ENCODE data around the gene ACOX3. TPM values are rescaled to one million over a fixed set of nuclear protein-coding genes. Genes with fewer than 3 reads are reported as not detected.

ACOX3 gene
- total and polyA plus RNA-seq, 5 experiments from 2014 or later, result 9.5 to 17.3 (median 14.3) TPM

DNA sequence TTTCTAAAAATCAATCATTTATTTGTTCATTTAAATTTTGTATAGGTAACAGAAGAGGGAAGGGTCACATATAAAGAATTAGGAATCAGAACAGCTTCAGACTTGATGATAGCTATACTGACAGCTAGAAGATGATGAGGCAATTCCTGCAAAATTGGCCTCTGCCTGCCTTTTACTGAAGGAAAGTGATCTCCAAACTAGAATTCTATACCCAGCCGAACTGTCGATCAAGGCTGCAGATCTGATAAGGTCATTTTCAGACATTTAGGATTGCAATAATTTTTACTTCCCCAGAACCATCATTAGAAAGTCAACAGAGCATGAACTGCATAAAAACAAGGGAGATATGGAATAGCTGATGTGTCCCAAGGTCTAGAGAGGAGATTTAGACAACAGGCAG is 104.7 kb downstream of the ACOX3 start:
- peaks cover 0 to 17% (median 2%) of the 10 kb centered on the region in 3 donors for H3K36me3 Mint-ChIP-seq
- peaks cover 0 to 8% (median 2%) of the 10 kb centered on the region in 5 donors for H3K27me3 Mint-ChIP-seq
- H3K9me3 Mint-ChIP-seq, result peaks cover 0 to 43% (median 20%) of the 10 kb centered on the region in 9 donors
- DNase-seq (no peak), ATAC-seq (no peak)
- H3K4me1 Mint-ChIP-seq, result no peaks in the 10 kb centered on the region
- no peak overlapping the region for H3K4me3 Mint-ChIP-seq
- no peak overlapping the region for H3K27ac Mint-ChIP-seq
- POLR2A ChIA-PET, result no interaction called here

DNA sequence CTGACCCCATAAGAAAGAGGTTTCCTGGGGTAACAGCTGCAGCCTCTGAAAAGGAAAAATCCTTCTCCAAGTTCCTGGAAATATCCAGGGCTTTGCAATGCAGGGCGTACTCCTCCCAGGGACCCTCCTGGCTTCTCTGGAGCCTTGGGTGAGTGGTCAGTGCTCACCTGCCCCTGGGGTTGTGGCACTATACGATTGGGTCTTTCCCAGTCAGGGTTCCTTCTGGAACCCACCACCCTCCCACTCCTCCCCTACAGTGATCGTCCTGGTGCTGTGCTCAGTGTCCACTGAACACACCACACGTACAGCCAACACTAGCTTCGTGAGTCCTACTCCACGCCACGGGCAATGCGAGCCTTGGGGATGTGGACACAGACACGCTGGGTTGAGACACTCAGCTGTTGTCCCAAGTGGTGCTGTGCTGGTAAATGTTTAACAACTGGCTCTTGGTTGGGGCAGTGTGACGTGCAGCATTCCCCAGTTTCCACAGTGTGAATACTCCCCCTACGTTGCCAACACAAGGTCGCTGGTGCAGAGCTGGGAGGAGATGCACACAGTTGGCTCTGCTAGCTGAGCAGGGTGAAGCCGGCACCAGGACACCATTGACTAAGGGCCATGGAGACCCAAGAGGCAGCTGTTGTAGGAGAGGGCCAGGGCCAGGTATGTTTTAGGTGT is 105.6 kb downstream of the ACOX3 start:
- H3K4me1 Mint-ChIP-seq, result no peaks in the 10 kb centered on the region
- peaks cover 0 to 43% (median 20%) of the 10 kb centered on the region in 9 donors for H3K9me3 Mint-ChIP-seq
- H3K27me3 Mint-ChIP-seq, result peaks cover 0 to 8% (median 0%) of the 10 kb centered on the region in 5 donors
- ATAC-seq, result no peak
- POLR2A ChIA-PET, result no interaction called here
- DNase-seq, result no peak
- H3K4me3 Mint-ChIP-seq, result no peak overlapping the region
- no peak overlapping the region for H3K27ac Mint-ChIP-seq
- peaks cover 0 to 17% (median 2%) of the 10 kb centered on the region in 3 donors for H3K36me3 Mint-ChIP-seq

DNA sequence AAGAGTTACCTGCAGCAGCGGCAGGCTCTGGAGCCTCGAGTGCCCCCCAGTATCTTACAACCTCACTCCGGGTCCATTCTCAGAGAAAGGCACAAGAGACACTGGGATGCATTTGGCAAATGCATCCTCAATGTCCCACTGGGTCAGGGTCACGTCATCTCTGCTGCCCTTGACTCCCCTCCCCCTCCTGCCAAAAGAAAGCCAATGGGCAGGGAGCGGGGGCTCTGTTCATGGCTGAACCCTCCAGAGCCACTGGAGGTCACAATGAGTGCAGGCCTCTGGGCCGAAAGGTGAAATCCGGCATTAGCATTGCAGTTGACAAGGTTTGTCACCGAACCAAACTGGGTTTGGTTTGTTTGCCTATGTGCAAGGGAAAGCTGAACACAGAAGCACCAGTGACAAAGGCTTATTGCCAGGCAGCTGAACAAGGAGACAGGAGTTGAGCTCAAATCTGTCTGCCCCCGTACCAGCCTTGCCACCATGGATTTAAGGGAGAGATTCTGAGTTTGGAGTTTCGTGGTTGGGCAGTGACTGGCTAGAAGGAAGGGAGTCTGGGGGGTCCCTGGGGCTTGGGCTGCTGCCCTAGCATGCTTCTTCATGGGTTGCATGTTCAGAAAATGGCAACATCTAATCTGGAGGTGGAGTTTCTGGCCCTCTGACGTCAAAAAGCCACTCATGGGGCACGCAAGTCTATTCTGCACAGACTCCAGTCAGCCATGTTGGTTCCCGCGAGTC is 106.6 kb downstream of the ACOX3 start:
- POLR2A ChIA-PET, result no interaction called here
- peak in 1 of 10 donors; percentile 45 for DNase-seq
- H3K4me3 Mint-ChIP-seq, result no peak overlapping the region
- ATAC-seq, result no peak
- H3K27me3 Mint-ChIP-seq, result peaks cover 0 to 3% (median 0%) of the 10 kb centered on the region in 5 donors
- peaks cover 0 to 43% (median 20%) of the 10 kb centered on the region in 9 donors for H3K9me3 Mint-ChIP-seq
- H3K4me1 Mint-ChIP-seq, result no peaks in the 10 kb centered on the region
- H3K36me3 Mint-ChIP-seq, result peaks cover 0 to 17% (median 2%) of the 10 kb centered on the region in 3 donors
- H3K27ac Mint-ChIP-seq, result no peak overlapping the region

DNA sequence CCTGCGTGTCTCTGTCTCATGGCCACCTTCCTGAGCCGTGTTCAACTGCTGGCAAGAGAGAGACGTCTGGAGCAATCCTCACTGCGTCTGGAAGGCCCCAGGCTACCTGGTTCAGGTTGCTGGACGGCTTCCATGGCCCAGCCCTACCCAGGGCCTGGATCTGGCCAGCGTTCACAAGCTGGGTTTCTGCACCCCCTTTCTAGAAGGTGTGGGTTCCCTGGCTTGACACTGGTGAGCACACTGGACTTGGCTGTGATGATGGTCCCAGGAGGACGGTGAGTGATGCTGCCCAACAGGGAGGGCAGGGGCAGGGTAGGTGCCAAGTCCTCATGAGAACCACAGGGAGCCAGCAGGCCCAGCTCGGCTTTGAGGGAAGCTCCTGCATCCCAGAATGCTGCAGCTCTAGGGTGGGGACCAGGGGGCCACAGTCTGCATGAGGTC is 107.6 kb downstream of the ACOX3 start:
- H3K9me3 Mint-ChIP-seq, result peaks cover 0 to 36% (median 14%) of the 10 kb centered on the region in 9 donors
- H3K4me1 Mint-ChIP-seq, result no peaks in the 10 kb centered on the region
- peaks cover 0 to 3% (median 0%) of the 10 kb centered on the region in 5 donors for H3K27me3 Mint-ChIP-seq
- H3K4me3 Mint-ChIP-seq, result no peak overlapping the region
- DNase-seq (peak in 1 of 10 donors; percentile 60), ATAC-seq (no peak)
- no peak overlapping the region for H3K27ac Mint-ChIP-seq
- peaks cover 0 to 13% (median 2%) of the 10 kb centered on the region in 3 donors for H3K36me3 Mint-ChIP-seq
- POLR2A ChIA-PET, result no interaction called here

DNA sequence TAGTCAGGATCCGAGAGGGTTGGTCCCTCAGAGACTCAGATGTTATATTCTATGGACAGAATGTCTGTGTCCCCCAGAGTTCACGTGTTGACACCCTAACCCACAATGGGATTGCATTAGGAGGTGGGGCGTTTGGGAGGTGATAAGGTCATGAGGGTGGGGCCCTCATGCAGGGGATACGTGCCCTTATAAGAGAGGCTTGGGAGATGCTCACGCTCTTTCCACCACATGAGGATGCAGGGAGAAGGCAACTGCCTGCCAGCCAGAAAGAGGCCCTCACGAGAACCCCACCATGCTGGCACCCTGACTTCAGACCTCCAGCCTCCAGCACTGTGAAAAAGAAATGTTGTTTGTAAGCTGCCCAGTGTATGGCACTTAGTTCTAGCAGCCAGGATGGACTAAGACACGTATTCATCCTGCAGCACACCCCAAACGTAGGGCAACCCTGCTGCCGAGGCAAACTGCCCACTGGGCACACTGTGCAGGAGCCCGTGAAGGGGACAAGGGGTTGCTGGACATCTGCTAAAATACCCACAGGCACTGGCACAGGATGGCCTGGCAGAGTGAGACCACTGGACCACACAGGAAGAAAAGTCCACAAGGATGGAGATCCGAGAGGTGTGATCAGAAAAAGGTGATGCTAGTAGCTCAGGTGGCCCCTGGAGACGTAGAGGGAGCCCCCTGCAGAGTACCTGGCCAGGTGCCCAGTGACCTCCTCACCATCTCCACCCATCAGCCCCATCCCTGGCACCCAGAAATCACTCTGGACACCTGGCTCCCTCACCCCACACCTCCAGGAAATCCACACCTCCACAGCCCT is 108.3 kb downstream of the ACOX3 start:
- ATAC-seq, result no peak
- Mint-ChIP-seq H3K4me3 (no peak overlapping the region), H3K27ac (no peak overlapping the region), H3K27me3 (peaks cover 0 to 3% (median 0%) of the 10 kb centered on the region in 5 donors), H3K36me3 (peaks cover 0 to 13% (median 2%) of the 10 kb centered on the region in 3 donors), H3K9me3 (peaks cover 0 to 34% (median 14%) of the 10 kb centered on the region in 9 donors), H3K4me1 (no peaks in the 10 kb centered on the region)
- DNase-seq, result peak in 1 of 10 donors; percentile 21
- POLR2A ChIA-PET, result no interaction called here

DNA sequence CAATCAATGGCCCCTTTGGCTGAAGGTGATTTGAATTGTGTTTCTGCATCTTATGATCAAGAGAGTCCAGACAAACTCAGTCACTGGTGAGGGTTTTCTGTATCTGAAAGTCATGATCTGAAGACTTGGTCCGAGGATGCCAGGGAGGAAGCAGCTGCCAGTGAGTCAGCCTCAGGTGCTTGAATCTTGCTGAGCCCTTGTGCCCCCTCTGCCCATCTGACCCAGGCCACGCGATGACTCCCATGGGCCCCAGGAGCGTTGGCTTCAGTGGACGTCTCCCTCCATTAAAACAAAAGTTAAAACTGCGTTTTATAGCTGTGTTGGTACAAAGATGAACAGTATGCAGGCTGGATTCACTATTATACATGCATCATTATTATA is 109.0 kb downstream of the ACOX3 start:
- Mint-ChIP-seq H3K4me3 (no peak overlapping the region), H3K27ac (no peak overlapping the region), H3K4me1 (no peaks in the 10 kb centered on the region), H3K9me3 (peaks cover 0 to 28% (median 10%) of the 10 kb centered on the region in 9 donors), H3K27me3 (peaks cover 0 to 3% (median 0%) of the 10 kb centered on the region in 5 donors), H3K36me3 (peaks cover 0 to 9% (median 1%) of the 10 kb centered on the region in 3 donors)
- POLR2A ChIA-PET, result no interaction called here
- ATAC-seq, result no peak
- peak in 1 of 10 donors; percentile 15 for DNase-seq

DNA sequence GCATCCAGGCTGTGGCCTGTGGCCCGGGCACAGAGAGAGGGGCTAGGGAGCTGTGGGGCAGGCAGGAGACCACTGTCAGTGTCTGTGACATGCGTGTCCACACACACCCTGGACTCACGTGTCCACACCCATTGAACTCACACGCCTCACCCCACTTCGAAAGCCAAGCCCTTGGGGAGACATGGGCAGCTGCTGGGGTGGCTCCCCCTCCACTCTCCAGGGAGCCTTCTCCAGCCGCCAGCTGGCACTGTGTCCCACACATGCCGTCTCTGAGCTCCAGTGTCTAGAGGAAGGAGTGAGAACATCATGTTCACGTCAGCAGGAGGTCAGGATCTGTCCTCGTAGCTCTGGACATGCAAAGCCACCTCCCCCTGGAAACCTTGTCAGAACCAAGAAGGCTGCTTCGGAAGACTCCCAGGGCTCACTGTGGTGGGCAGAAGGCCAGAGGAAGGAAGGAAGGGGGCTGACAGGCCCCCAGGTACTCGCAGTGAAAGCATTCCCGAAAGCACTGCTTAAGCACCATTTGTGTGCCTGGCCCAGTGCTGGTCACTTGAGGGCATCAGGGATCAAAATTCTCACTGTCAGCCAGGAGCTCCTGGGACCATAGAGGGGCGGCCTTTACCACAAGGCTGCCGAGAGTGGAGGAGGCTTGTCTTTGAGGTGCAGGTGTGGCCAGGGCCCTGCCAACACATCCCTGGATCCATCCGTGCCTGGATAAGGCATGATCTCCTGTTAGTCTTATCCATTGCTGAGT is 109.5 kb downstream of the ACOX3 start:
- DNase-seq (no peak), ATAC-seq (no peak)
- POLR2A ChIA-PET, result no interaction called here
- peaks cover 0 to 3% (median 0%) of the 10 kb centered on the region in 5 donors for H3K27me3 Mint-ChIP-seq
- no peaks in the 10 kb centered on the region for H3K4me1 Mint-ChIP-seq
- no peak overlapping the region for H3K4me3 Mint-ChIP-seq
- peaks cover 0 to 5% (median 0%) of the 10 kb centered on the region in 3 donors for H3K36me3 Mint-ChIP-seq
- peaks cover 0 to 22% (median 7%) of the 10 kb centered on the region in 9 donors for H3K9me3 Mint-ChIP-seq
- no peak overlapping the region for H3K27ac Mint-ChIP-seq

DNA sequence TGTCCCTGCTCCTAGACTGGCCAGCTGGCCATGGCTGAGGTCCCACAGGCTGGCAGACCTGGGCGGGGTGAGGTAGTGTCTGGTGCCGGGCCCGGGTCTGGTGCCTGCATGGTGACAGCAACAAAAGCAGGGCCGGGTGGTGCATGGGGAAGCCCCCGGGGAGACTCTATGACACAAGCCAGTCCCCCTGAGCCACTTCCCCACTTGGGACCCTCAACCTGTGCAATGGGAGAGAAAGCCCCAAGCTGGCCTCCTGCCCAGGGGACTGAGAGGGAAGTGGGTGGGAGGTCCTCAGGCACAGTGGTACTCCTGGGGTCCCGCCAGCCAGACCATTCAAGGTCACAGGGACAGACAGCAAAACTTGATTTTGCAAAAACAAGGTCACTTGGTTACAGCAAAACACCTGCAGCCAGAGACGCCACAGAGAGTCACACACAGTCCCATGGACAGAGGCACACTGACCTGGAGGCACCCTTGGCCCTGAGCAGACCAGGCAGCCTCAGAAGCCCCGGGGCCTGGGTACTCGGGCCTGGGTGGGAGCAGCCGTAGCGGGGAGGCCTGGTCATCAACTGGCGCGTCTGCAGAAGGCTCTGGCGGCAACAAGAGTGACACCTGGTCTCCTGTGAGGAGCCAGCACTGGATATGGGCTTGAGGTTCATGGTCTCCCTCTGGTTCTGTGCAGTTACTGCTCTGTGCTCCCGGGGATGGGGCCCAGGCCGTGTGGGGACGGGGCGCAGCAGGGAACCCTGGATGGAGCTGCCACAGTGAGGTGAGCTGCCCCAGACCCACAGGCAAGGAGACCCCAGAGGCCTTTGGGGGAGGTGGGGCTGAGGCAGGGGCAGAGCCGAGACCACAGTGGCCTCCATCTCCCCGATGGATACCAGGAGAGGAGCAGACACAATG is 110.4 kb downstream of the ACOX3 start:
- DNase-seq (peak in 1 of 10 donors; percentile 32), ATAC-seq (no peak)
- Mint-ChIP-seq H3K4me1 (no peaks in the 10 kb centered on the region), H3K9me3 (peaks cover 0 to 13% (median 2%) of the 10 kb centered on the region in 9 donors), H3K4me3 (no peak overlapping the region), H3K27ac (no peak overlapping the region), H3K36me3 (no peaks in the 10 kb centered on the region), H3K27me3 (peaks cover 0 to 1% (median 0%) of the 10 kb centered on the region in 5 donors)
- POLR2A ChIA-PET, result no interaction called here

DNA sequence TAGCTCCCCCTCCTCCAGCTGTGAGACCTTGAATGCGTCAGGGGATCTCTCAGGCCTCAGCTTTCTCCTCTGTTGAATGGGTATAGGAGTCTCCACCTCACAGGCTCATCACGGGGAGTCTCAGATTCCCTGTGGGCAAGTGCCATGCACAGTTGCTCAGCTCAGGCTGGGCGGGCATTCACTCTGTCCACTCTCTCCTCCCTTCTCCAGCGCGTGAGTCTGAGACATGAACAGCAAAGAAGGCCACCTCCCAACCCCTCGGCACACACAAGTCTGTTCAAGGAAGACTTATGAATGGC is 111.0 kb downstream of the ACOX3 start:
- H3K4me1 Mint-ChIP-seq, result no peaks in the 10 kb centered on the region
- no peak overlapping the region for H3K4me3 Mint-ChIP-seq
- ATAC-seq (no peak), DNase-seq (no peak)
- no peak overlapping the region for H3K27ac Mint-ChIP-seq
- peaks cover 0 to 1% (median 0%) of the 10 kb centered on the region in 5 donors for H3K27me3 Mint-ChIP-seq
- POLR2A ChIA-PET, result no interaction called here
- no peaks in the 10 kb centered on the region for H3K36me3 Mint-ChIP-seq
- H3K9me3 Mint-ChIP-seq, result peaks cover 0 to 12% (median 2%) of the 10 kb centered on the region in 9 donors

DNA sequence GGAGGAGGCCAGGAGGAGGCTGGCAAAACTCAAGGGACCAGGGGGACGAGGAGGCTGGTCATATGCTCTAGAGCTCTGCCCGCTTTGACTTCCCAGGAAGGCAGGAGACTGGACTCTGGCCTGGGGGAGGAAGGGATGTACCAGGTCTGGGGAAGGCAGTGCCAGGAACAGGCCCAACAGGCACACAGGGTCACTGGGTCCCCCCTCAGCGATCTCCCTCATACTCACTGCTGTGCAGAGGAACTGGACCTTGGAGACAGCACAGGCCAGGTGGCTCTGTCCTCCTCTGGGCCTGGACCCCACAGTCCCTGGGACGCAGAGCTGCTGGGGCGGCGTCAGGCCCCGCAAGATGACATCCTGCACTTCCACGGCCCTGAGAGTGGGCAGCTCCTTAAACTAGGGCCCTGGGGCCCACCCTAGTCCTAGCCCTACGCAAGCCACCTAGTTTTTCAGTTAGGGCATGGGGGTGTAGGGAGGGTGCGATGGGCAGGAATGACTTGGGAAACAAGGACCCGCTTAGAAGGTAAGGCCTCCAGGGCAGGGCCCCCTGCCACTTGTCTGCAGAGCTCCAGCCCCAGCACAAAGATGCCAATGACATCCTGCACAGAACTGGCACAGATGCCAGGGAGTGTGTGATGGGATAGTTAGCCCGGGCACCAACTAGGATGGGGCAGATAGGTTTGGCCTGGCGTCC is 111.5 kb downstream of the ACOX3 start:
- Mint-ChIP-seq H3K9me3 (peaks cover 0 to 12% (median 2%) of the 10 kb centered on the region in 9 donors), H3K4me3 (no peak overlapping the region), H3K27me3 (peaks cover 0 to 1% (median 0%) of the 10 kb centered on the region in 5 donors), H3K36me3 (no peaks in the 10 kb centered on the region), H3K4me1 (no peaks in the 10 kb centered on the region), H3K27ac (no peak overlapping the region)
- no peak for ATAC-seq
- POLR2A ChIA-PET, result no interaction called here
- DNase-seq, result no peak

DNA sequence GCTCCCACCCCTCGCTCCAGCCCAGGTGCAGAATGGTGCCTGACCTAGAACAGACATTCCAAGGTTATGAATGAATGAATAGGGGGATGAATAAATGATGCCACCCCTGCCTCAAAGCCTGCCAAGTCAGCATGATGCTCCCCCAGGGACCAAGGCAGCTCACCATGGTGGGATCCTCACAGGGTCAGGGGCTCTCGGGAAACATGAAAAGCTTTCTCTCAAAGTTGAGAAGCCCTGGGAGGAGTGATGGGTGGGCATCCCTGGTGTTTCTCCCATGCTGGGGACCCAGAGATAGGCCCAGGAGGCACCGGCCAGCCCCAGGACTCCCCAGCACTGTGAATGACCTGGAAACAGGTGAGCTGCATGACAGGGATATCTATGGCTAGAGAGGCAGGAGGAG is 112.1 kb downstream of the ACOX3 start:
- no peaks in the 10 kb centered on the region for H3K4me1 Mint-ChIP-seq
- POLR2A ChIA-PET, result no interaction called here
- H3K36me3 Mint-ChIP-seq, result no peaks in the 10 kb centered on the region
- ATAC-seq (no peak), DNase-seq (no peak)
- H3K27ac Mint-ChIP-seq, result no peak overlapping the region
- no peak overlapping the region for H3K4me3 Mint-ChIP-seq
- H3K27me3 Mint-ChIP-seq, result peaks cover 0 to 1% (median 0%) of the 10 kb centered on the region in 5 donors
- peaks cover 0 to 11% (median 2%) of the 10 kb centered on the region in 9 donors for H3K9me3 Mint-ChIP-seq

Data from naive thymus-derived CD8-positive, alpha-beta T cell (primary cell).